Type B pancreatic cell (in vitro differentiated cells): ENCODE results near the gene SIAH3. TPM values are rescaled to one million over a fixed set of nuclear protein-coding genes. Genes with fewer than 3 reads are reported as not detected.

ENCODE experiments used
- DNase-seq: peaks from one replicate; pipeline ENCODE4 v3.0.0; 2021; ENCODE audit warnings: mixed read lengths; ENCODE audit not compliant: unreplicated experiment; ENCODE audit errors: extremely low spot score
- H3K27ac Mint-ChIP-seq: 2 replicates; pipeline ENCODE4 v1.8.0; 2021; ENCODE audit warnings: mild to moderate bottlenecking, mixed read lengths
- H3K27me3 Mint-ChIP-seq: 2 replicates; pipeline ENCODE4 v1.8.0; 2021; ENCODE audit warnings: mixed read lengths
- H3K36me3 Mint-ChIP-seq: 2 replicates; pipeline ENCODE4 v1.8.0; 2021; ENCODE audit warnings: mixed read lengths
- H3K4me1 Mint-ChIP-seq: one replicate; pipeline ENCODE4 v1.8.0; 2021; ENCODE audit warnings: mixed read lengths; ENCODE audit not compliant: unreplicated experiment
- H3K4me3 Mint-ChIP-seq: 2 replicates; pipeline ENCODE4 v1.8.0; 2021; ENCODE audit warnings: mild to moderate bottlenecking, mixed read lengths
- H3K9me3 Mint-ChIP-seq: 2 replicates; pipeline ENCODE4 v1.8.0; 2021; ENCODE audit warnings: mixed read lengths
- total RNA-seq: library from RNA; stranded (reverse); gene quantifications from 2 replicates; pipeline ENCODE4 v1.2.1, GENCODE V29; 2021; ENCODE audit warnings: low replicate concordance
- TF ChIP-seq, protein P1 (sequence below): fragments of 200-600 bp; sonication (generic); conservative IDR thresholded peaks from 2 replicates; pipeline ENCODE4 v1.5.0; 2021; ENCODE audit warnings: antibody characterized with exemption, mild to moderate bottlenecking

The SIAH3 gene
- total RNA-seq, 1 donor from 2014 or later, result 0.53 TPM

DNA sequence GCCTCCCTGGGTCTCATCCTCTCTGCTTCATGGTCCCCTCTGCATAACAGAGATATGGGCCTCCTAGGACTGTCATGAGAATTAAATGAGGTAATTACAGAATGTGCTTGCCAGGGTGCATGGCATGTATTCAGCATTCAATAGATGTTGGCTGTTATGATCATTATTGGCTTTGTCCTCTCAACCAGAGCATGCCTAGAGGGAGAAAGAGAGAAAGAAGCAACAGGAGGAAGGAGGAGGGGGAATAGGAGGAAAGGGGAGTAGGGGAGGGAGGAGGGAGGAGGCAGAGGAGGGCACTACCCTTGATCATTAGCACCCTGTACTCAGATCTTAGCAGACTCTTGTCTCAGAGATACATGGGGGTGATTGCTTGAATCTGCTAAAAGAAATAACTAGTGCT, 41.0 kb upstream of the SIAH3 start:
- no peak for DNase-seq
- no peaks in the 10 kb centered on the region for H3K9me3 Mint-ChIP-seq
- H3K27me3 Mint-ChIP-seq, result peaks cover 13% of the 10 kb centered on the region
- TF ChIP-seq, protein P1, sequence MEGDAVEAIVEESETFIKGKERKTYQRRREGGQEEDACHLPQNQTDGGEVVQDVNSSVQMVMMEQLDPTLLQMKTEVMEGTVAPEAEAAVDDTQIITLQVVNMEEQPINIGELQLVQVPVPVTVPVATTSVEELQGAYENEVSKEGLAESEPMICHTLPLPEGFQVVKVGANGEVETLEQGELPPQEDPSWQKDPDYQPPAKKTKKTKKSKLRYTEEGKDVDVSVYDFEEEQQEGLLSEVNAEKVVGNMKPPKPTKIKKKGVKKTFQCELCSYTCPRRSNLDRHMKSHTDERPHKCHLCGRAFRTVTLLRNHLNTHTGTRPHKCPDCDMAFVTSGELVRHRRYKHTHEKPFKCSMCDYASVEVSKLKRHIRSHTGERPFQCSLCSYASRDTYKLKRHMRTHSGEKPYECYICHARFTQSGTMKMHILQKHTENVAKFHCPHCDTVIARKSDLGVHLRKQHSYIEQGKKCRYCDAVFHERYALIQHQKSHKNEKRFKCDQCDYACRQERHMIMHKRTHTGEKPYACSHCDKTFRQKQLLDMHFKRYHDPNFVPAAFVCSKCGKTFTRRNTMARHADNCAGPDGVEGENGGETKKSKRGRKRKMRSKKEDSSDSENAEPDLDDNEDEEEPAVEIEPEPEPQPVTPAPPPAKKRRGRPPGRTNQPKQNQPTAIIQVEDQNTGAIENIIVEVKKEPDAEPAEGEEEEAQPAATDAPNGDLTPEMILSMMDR, result no peak
- peaks cover 19% of the 10 kb centered on the region for H3K4me1 Mint-ChIP-seq
- no peak overlapping the region for H3K27ac Mint-ChIP-seq
- H3K4me3 Mint-ChIP-seq, result no peak overlapping the region
- H3K36me3 Mint-ChIP-seq, result peaks cover under 1% of the 10 kb centered on the region

DNA sequence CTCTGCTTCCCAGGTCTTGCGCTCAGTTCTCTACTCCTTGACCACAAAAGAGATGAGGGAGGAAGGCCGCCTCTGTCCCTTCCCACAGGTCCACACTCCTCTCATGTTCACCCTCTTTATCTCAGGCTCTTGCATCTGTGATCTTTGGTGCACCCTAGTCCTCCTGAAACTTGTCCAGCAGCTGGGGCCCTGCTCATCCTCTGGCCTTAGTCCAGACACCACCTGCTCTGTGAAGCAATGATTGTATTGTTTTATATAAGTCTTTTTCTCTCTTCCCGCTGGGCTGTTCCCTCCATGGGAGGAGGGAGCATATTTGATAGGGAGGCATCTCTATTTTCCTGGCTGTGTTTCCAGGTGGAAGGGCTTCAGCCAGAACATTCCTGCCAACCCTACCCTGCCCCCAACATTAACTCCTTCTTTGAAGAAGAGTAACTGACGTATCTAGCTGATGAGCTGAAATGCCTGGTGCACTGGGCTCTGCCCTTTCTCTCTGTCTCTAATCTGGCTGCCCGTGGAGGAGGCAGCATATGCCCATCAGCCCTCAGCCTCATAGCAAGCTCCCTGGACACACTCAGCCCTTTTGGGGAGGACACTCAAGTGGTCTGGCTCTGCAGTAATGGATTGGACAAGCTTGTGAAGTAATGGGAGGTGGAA, 38.2 kb upstream of the SIAH3 start:
- no peak for DNase-seq
- H3K4me3 Mint-ChIP-seq, result no peak overlapping the region
- peaks cover 3% of the 10 kb centered on the region for H3K9me3 Mint-ChIP-seq
- TF ChIP-seq, protein P1, result no peak
- H3K4me1 Mint-ChIP-seq, result peaks cover 14% of the 10 kb centered on the region
- H3K36me3 Mint-ChIP-seq, result no peaks in the 10 kb centered on the region
- H3K27ac Mint-ChIP-seq, result no peak overlapping the region
- H3K27me3 Mint-ChIP-seq, result peaks cover 2% of the 10 kb centered on the region

DNA sequence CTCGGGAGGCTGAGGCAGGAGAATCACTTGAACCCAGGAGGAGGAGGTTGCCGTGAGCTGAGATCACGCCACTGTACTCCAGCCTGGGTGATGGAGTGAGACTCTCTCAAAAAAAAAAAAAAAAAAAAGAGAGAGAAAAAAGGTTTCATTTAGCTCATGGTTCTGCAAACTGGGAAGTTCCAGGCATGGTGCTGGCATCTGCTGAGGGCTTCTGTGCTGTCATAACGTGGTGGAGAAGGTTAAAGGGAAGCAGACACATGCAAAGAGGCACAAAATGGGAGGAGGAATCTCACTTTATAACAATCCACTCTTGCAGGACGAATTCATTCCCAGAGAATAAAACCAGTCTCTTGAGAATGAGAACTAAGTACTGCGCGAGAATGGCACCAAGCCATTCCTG, 34.9 kb upstream of the SIAH3 start:
- H3K27me3 Mint-ChIP-seq, result peaks cover 3% of the 10 kb centered on the region
- DNase-seq, result no peak
- no peaks in the 10 kb centered on the region for H3K36me3 Mint-ChIP-seq
- H3K4me3 Mint-ChIP-seq, result no peak overlapping the region
- TF ChIP-seq, protein P1, result no peak
- H3K9me3 Mint-ChIP-seq, result peaks cover 4% of the 10 kb centered on the region
- H3K27ac Mint-ChIP-seq, result no peak overlapping the region
- H3K4me1 Mint-ChIP-seq, result peaks cover 37% of the 10 kb centered on the region

DNA sequence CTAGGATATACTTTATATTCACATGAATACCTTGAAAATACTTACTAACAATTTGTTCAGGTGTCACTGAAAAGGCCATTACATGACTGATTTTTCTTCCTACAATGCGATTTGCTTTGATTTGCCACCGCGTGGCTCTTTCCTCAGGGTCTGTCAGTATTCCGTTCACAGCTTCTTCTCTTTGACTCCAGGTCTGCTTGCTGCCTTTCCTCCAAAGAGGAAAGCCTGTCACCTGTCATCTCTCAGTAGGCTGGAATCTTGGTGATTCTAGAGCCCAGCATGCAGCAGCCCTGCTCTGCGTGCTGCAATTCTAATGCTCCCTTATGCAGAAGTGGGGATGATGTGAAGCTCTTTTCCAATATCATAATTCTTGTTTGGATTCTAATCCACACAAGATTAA, 33.6 kb upstream of the SIAH3 start:
- Mint-ChIP-seq H3K4me1 (peaks cover 37% of the 10 kb centered on the region), H3K27ac (no peak overlapping the region), H3K36me3 (no peaks in the 10 kb centered on the region), H3K4me3 (no peak overlapping the region), H3K9me3 (peaks cover 4% of the 10 kb centered on the region), H3K27me3 (peaks cover 3% of the 10 kb centered on the region)
- DNase-seq, result no peak
- TF ChIP-seq, protein P1, result no peak

DNA sequence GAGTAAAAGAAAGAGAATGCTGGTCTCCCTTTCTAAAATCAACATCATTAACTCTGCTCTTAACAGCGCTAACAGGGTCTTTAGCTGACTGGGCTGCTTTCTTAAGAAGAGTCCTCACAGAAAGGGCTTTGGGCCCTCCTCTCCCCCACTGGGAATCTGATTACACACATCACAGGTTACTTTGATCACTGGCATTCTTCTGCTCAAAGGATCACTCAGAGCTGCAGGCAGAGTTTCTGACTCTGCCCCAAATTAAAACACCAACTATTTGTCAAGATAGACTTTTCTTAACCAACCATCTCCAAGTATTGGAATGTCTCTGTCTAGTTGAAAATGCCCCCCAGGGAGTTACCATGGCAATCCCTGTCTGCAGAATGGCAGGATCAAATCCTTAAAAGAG, 31.1 kb upstream of the SIAH3 start:
- no peak overlapping the region for H3K4me3 Mint-ChIP-seq
- no peak for DNase-seq
- peaks cover 3% of the 10 kb centered on the region for H3K27me3 Mint-ChIP-seq
- H3K4me1 Mint-ChIP-seq, result peaks cover 23% of the 10 kb centered on the region
- TF ChIP-seq, protein P1, result no peak
- H3K9me3 Mint-ChIP-seq, result peaks cover 9% of the 10 kb centered on the region
- H3K27ac Mint-ChIP-seq, result no peak overlapping the region
- no peaks in the 10 kb centered on the region for H3K36me3 Mint-ChIP-seq
